Fibroblast of villous mesenchyme (primary cell): Measurements from ENCODE around the gene TECRL. TPM values are rescaled to one million over a fixed set of nuclear protein-coding genes. Genes with fewer than 3 reads are reported as not detected.

Experiments
- DNase-seq: peaks from one replicate; pipeline ENCODE4 v3.0.0-alpha.2; 2010; ENCODE audit warnings: low read depth
- H3K4me3 ChIP-seq: 2 replicates; pipeline ENCODE4 v1.5.1; 2011; ENCODE audit warnings: low read depth, mild to moderate bottlenecking, low read length
- total RNA-seq: library from RNA; depleted of rRNA; stranded (reverse); fragments of >200 nt; gene quantifications from 2 replicates; pipeline ENCODE4 v1.2.3, GENCODE V29; 2012
- TF ChIP-seq, protein P1 (sequence below): IDR thresholded peaks from 2 replicates; pipeline ENCODE4 v1.5.1; 2012; ENCODE audit warnings: low read depth, mild to moderate bottlenecking, low read length; ENCODE audit not compliant: insufficient read depth

Gene TECRL
- total RNA-seq, 1 donor = not detected

DNA sequence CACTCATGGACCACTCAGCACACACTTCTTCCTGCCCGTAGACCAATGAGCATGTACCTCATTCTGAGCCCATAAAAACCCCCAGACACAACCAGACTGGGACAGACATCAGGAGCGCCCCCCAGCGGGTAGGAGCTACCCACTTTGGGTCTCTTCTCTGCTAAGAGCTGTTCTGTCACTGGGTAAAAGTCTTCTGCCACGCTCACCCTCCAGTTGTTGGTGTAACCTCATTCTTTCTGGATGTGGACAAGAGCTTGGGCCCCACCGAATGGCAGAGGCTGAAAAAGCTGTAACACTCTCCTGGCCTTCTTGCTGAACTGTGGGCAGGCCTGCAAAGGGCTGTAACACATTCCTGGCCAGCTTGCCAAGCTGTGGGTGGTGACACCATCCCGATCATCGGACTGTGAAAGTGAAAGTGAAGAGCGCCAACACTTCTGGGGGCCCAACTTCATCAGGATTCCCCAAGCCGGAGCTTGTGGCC lies 137.6 kb downstream of the TECRL start:
- DNase-seq = no peak
- TF ChIP-seq, protein P1, sequence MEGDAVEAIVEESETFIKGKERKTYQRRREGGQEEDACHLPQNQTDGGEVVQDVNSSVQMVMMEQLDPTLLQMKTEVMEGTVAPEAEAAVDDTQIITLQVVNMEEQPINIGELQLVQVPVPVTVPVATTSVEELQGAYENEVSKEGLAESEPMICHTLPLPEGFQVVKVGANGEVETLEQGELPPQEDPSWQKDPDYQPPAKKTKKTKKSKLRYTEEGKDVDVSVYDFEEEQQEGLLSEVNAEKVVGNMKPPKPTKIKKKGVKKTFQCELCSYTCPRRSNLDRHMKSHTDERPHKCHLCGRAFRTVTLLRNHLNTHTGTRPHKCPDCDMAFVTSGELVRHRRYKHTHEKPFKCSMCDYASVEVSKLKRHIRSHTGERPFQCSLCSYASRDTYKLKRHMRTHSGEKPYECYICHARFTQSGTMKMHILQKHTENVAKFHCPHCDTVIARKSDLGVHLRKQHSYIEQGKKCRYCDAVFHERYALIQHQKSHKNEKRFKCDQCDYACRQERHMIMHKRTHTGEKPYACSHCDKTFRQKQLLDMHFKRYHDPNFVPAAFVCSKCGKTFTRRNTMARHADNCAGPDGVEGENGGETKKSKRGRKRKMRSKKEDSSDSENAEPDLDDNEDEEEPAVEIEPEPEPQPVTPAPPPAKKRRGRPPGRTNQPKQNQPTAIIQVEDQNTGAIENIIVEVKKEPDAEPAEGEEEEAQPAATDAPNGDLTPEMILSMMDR = no peak
- H3K4me3 ChIP-seq = no peak overlapping the region

DNA sequence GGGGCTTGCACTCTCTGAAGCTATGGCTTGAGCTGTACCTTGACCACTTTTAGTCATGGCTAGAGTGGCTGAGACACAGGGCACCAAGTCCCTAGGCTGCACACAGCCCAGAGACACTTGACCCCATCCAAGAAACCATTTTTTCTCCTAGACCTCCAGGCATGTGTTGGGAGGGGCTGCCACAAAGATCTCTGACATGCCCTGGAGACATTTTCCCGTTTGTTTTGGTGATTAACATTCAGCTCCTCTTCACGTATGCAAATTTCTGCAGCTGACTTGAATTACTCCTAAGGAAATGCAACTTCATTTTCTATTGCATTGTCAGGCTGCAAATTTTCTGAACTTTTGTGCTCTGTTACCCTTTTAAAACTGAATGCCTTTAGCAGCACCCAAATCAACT lies 142.6 kb downstream of the TECRL start:
- no peak for DNase-seq
- TF ChIP-seq, protein P1 = no peak
- no peak overlapping the region for H3K4me3 ChIP-seq

DNA sequence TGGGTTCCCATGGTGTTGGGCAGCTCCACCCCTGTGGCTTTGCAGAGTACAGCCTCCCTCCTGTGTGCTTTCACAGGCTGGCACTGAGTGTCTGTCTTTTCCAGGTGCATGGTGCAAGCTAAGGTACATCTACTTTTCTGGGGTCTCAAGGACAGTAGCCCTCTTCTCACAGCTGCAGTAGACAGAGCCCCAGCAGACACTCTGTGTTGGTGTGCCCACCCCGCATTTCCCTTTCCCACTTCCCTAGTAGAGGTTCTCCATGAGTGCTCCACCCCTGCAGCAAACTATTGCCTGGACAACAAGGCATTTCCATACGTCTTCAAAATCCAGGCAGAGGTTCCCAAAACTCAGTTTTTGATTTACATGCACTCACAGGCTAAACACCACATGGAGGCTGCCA lies 143.0 kb downstream of the TECRL start:
- DNase-seq = no peak
- TF ChIP-seq, protein P1 = no peak
- H3K4me3 ChIP-seq = no peak overlapping the region

DNA sequence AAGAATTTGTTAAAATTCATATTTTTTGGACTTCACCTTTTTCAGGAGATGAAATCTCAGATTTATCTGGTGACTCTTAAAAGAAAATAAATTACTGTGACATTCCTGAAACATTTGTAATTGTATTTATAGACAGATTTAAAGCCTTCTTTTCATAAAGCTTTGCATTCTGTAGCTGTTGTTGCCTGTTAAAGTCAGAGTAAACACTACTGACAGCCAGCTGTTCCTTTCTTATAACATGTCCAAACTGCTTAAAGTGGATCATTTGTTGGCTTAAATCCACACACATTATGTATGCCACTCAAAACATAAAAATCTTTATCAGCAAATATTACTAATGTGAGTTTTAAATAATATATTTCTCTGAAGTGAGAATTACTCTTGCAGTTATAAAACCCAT lies 157.5 kb downstream of the TECRL start:
- H3K4me3 ChIP-seq = no peak overlapping the region
- TF ChIP-seq, protein P1 = no peak
- DNase-seq = no peak

DNA sequence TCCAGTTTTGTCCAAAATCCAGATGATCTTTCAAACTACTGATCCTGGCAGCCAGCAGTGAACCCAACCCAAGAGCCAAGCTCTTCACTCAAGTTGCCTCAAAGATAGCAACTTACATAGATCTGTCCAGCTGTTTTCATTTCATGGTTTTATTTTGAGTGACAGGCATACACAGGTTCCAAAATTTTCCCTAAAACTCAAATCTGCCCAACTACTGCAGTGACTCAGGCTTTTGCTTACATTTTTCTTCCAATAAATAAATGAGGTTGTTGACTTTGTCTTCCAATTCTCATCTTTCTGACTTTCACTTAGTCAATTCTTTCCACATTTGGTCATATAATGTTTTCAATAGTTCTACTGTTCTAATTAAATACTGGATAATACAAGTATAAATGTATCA lies 158.8 kb downstream of the TECRL start:
- DNase-seq = no peak
- TF ChIP-seq, protein P1 = no peak
- no peak overlapping the region for H3K4me3 ChIP-seq

DNA sequence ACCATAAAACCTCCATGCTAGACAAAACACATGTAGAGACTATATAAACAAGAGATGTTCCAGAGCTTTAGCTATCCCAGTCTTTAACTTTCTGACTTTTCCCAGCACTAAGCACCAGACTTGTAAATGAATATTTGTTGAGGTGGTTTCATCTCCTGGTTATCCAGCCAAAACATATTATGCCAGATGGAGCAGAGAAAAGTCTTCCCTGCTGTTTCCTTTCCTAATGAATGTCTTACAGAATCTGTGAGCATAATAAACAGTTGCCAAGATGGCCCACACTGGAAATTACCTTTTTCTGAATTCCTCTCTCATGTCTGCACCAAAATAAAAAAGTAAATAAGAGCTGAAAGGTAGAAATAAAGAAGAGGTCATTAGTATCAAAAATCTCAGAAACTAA lies 159.2 kb downstream of the TECRL start:
- TF ChIP-seq, protein P1 = no peak
- no peak for DNase-seq

DNA sequence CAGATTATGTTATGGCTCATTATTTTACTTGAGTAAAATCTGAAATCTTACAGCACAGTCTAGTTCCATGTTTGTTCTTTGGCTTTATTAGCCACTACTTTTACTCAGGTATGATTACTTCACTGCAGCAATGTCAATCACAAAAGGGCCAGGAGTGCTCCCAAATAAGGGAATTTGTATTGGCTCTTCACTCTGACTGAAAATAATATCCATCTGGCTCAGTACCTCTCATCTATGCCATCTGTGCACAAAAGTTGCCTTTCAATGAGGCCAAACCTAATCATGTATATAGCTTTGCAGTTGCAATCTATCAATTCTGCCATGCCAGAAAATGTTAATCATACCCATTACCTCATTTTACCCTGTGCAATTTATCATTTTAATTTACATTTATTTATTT lies 161.1 kb downstream of the TECRL start:
- DNase-seq = no peak
- TF ChIP-seq, protein P1 = no peak
- no peak overlapping the region for H3K4me3 ChIP-seq

More for the DNA sequence above, 159.2 kb downstream of the TECRL start:
- H3K4me3 ChIP-seq = no peak overlapping the region
